Measurements from ENCODE around the gene NINJ1. TPM values are rescaled to one million over a fixed set of nuclear protein-coding genes. Genes with fewer than 3 reads are reported as not detected.

NINJ1 gene
- total RNA-seq, 1 experiment from 2014 or later = 87.3 TPM

- DNase-seq (ENCODE audit: low spot score) = no peak
Observed at GRCh38 chr9:93087971-93088655, 45.9 kb downstream of the NINJ1 start.

- DNase-seq (ENCODE audit: low spot score) = no peak
Observed at GRCh38 chr9:93086447-93087224, 47.4 kb downstream of the NINJ1 start.

- no peak for DNase-seq (ENCODE audit: low spot score)
Observed at GRCh38 chr9:93085676-93086075, 48.4 kb downstream of the NINJ1 start.

- DNase-seq (ENCODE audit: low spot score) = no peak
Observed at GRCh38 chr9:93084471-93084881, 49.6 kb downstream of the NINJ1 start.

GRCh38 chr9:93083592-93084470 lies 50.2 kb downstream of the NINJ1 start:
- no peak for DNase-seq (ENCODE audit: low spot score)

- DNase-seq (ENCODE audit: low spot score) = no peak
Observed at GRCh38 chr9:93082841-93083411, 51.1 kb downstream of the NINJ1 start.

- DNase-seq (ENCODE audit: low spot score) = peak; percentile 68
Observed at GRCh38 chr9:93081931-93082330, 52.1 kb downstream of the NINJ1 start.

GRCh38 chr9:93081081-93081529 lies 52.9 kb downstream of the NINJ1 start:
- peak; percentile 21 for DNase-seq (ENCODE audit: low spot score)

- DNase-seq (ENCODE audit: low spot score) = no peak
Observed at GRCh38 chr9:93080406-93080805, 53.6 kb downstream of the NINJ1 start.

DNA sequence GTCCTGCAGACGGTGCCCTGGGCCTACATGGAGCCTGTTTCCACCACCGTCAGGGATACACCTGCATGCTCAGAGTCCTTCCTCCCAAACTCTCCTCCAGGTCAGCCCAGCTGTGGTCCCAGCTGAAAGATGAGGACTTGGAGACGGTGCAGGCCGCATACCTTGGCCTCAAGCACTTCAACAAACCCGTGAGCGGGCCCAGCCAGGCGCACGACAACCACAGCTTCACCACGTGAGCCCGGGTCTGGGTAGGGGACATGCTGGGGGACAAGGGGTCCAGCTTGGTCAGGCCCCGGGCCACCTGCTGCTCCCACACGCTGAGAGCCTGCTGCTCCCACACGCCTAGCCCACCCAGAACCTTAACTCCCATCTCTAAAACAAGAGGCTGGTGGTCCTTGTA lies 54.7 kb downstream of the NINJ1 start:
- DNase-seq (ENCODE audit: low spot score) = no peak

- no peak for DNase-seq (ENCODE audit: low spot score)
Observed at GRCh38 chr9:93077811-93078210, 56.2 kb downstream of the NINJ1 start.

DNA sequence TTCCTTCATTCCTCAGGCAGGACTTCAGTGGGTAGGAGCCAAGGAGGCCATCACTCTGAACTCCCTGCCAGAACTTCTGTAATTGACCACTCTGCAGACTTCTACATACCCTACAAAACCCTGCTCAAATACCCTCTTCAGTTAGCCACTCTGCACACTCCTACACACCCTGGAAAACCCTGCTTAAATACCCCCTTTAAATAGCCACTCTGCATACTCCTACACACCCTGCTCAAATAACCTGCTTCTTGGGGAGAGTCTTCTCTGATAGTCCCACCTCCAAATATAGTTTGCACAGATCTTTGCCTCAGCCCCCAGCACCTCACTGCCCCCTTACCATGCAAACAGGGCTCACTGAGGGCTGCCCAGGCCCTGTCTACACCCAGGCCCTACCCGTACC lies 56.7 kb downstream of the NINJ1 start:
- no peak for DNase-seq (ENCODE audit: low spot score)

DNA sequence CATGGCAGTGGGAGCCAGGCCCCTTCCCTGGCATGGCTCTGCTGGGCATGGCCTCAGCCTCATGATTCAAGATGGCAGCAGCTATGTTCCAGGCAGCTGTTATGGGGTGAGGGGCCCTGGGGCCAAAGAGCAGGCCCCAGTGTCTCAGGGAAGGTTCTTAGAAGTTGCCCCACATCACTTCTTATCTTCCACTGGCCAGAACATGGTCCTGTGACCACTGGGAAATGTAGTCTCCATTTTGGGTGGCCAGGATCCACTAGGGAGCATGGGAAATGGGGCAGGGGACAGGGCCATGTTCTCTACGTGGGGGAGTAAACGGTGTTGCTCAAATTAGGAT lies 57.3 kb downstream of the NINJ1 start:
- DNase-seq (ENCODE audit: low spot score) = no peak

GRCh38 chr9:93076101-93076791 lies 57.8 kb downstream of the NINJ1 start:
- no peak for DNase-seq (ENCODE audit: low spot score)

DNA sequence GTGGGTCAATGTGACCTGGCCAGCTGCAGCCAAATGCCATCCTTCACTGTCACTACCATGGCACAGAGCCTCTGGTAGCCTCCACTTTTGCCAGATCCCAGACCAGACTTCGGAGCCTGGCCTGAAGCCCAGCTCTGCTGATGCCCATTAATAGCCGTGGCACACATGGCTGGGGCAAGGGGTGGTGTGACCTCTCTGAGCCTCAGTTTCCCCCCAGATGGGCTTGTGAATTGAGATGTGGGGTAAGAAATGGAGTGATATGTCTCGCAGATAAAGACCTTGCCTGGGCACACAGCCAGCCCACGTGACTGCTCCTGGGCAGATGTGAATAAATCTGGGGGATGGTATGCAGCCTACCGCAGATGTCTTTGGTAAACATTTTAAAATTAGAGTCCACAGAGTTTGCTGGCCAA lies 61.7 kb downstream of the NINJ1 start:
- peak; percentile 53 for DNase-seq (ENCODE audit: low spot score)

Other genes starting within 250 kb of the NINJ1 start
- gene FGD3, start 186.7 kb downstream of the NINJ1 start, total RNA-seq (2014; rRNA removed; shearing (Covaris generic)) = not detected in 2 replicates
- gene SUSD3, start 75.5 kb downstream of the NINJ1 start, total RNA-seq (2014; rRNA removed; shearing (Covaris generic)) = not detected in 2 replicates
- gene CARD19, start 38.0 kb downstream of the NINJ1 start, total RNA-seq (2014; rRNA removed; shearing (Covaris generic)) = 63.3 and 72.3 TPM in 2 replicates
- gene WNK2, start 49.9 kb upstream of the NINJ1 start, total RNA-seq (2014; rRNA removed; shearing (Covaris generic)) = 0.02 TPM in 1 of 2 replicates, not detected in the other

All from H4 (cell line).